SK-N-MC (cell line): Measurements from ENCODE around the gene SLC4A7.

Experiments
- EZH2 ChIP-seq: fragments of 200-600 bp; sonication (generic); IDR thresholded peaks from one replicate; pipeline ENCODE4 v1.6.1; 2017; ENCODE audit warnings: antibody characterized with exemption
- POLR2AphosphoS5 ChIP-seq: IDR thresholded peaks from 2 replicates; pipeline ENCODE4 v1.6.1; 2012; ENCODE audit warnings: mild to moderate bottlenecking, low read depth, low read length, borderline replicate concordance

GRCh38 chr3:27428446-27428845, 55.7 kb downstream of the SLC4A7 start:
- no peak for TF ChIP-seq POLR2AphosphoS5
- no peak for TF ChIP-seq EZH2
